HL-60 (cell line): Measurements from ENCODE around the gene WRAP53.

ENCODE experiments used
- CTCF ChIP-seq: IDR thresholded peaks from one replicate; pipeline ENCODE4 v1.5.1; 2011; ENCODE audit warnings: low read length, control low read depth, inconsistent platforms; ENCODE audit not compliant: insufficient read depth
- GABPA ChIP-seq: IDR thresholded peaks from 2 replicates; pipeline ENCODE4 v1.6.1; 2012; ENCODE audit warnings: low read depth
- POLR2AphosphoS5 ChIP-seq: IDR thresholded peaks from 2 replicates; pipeline ENCODE4 v1.6.1; 2012; ENCODE audit warnings: low read depth
- REST ChIP-seq: IDR thresholded peaks from 2 replicates; pipeline ENCODE4 v1.6.1; 2012; ENCODE audit warnings: low read depth; ENCODE audit not compliant: insufficient replicate concordance
- SPI1 ChIP-seq: IDR thresholded peaks from 2 replicates; pipeline ENCODE4 v1.6.1; 2012; ENCODE audit warnings: low read depth, mild to moderate bottlenecking, borderline replicate concordance

GRCh38 chr17:7702776-7703175 is 14.5 kb downstream of the WRAP53 start:
- TF ChIP-seq CTCF (no peak), SPI1 (no peak), POLR2AphosphoS5 (no peak), REST (no peak), GABPA (no peak)
